Stimulated activated CD8-positive, alpha-beta memory T cell treated with anti-CD3 and anti-CD28 coated beads, Interleukin-15, amount 100 ng/mL, for 4 hours (primary cell): Measurements from ENCODE around the gene NFIX.

Experiments used
- DNase-seq, 2 donors: peaks; one replicate each; pipeline ENCODE4 v3.0.0-alpha.2; 2020; ENCODE audit warnings: low read depth in 2 of 2

The NFIX gene

GRCh38 chr19:13056052-13056660 is 60.9 kb downstream of the NFIX start:
- DNase-seq = no peak

GRCh38 chr19:13057147-13057572 is 61.9 kb downstream of the NFIX start:
- DNase-seq = no peak

GRCh38 chr19:13057744-13058143 is 62.5 kb downstream of the NFIX start:
- no peak for DNase-seq

GRCh38 chr19:13058951-13059660 is 63.8 kb downstream of the NFIX start:
- DNase-seq = no peak

DNA sequence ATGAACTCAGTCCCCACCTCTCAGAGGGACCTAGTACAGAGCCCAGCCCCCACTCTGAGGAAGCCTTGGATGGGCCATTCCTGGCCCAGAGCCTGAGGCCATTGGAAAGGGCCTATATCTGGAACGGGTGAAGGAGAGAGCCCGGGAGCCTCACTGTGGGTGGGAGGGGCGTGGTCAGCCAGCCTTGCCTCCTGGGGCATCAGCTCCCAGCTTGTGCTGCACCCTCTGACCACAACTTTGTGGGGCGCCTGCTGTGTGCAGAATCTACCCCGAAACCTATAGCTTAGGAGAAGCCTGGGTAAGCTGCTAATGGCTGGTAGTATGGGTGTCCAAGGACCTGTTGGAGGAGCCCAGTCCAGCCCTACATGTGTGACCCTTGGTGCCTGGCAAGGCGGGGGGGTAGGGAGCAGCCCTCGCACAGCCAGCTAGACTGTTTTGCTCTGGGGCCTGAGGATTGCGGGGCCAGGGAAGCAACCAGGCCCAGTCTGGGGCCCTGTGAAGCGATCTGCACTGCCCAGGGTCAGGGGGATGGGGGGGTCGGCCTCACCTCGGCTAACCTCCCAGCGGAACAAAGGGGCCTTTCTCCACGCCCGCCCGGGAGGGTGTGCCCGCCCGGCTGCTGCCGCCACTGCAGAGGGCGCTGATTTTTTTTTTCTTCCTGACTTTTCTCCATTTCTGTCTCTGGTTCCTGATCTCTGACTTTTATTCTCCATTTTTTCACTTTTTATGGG is 65.1 kb downstream of the NFIX start:
- DNase-seq = no peak

GRCh38 chr19:13060964-13061927 is 66.0 kb downstream of the NFIX start:
- DNase-seq = peak; percentile 39 to 48

- no peak for DNase-seq
Measured at GRCh38 chr19:13062317-13062716, 67.0 kb downstream of the NFIX start.

DNA sequence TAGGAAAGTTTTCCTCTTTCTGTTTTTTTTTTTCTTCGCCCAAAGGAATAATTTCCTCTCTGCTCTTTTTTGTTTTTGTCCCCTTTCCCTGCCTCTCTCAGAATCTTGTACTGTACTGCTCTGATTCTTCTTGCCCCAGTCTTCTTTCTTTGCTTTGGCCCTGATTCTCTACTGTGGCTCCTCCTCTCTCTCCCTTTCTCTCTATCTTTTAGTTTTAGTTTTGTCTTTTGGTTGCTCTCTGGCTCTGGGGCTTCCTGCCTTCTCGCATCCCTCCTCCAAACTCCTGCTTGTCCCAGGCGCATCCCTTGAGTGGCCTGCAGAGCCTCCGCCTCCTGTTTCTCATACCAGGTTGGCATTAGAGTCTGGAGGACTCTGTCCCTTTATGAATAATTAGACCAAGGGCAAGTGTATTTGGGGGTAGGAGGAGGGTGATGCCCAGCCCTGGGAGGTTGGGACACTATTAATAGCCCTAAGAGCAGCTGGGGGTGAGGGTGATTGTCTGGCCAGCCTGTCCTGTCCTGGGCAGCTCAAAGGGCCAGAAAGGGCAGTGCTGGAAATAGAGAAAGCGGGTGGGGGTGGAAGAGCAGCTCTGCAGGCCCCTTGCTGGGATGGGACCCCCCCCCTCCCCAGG is 68.3 kb downstream of the NFIX start:
- DNase-seq = no peak

DNA sequence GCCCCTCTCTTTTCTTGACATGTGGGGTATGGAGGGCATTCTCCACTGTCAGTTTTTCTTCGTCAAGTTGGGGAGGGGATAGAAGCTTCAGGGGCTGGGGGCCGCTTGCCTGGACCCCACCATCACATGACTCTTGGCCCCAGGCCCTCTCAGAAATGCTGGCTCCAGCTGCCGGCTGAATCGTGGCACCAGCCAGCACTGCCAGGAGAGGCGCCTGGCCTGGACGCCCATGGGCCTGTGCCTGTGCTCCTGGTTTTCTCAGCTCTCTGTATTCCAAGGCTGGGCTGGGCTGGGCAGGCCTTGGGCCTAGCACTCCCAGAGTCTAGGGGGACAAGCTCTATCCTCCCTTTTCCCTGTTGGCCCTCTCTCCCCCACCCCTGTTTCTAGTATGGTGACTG is 68.8 kb downstream of the NFIX start:
- DNase-seq = no peak

DNA sequence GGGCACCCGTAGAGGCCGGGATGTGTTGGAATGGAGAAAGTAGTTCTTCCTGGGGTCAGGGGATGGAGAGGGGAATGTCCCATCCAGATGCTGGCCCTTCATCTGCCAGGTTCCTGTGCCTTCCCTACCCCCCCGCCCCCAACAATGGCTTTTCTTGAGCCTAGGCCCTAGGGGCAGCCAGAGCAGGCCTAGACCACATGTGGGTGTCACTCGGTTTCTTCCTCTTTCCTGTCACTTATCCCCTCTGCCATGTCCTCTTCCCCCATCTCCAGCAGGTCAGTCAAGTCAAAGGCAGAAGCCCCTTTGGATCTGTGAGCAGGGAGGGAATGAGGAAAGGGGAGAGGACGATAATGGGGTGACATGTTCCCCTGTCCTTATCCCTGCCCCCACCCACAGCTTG is 71.0 kb downstream of the NFIX start:
- DNase-seq = no peak

- no peak for DNase-seq
Measured at GRCh38 chr19:13066933-13067807, 71.9 kb downstream of the NFIX start.

DNA sequence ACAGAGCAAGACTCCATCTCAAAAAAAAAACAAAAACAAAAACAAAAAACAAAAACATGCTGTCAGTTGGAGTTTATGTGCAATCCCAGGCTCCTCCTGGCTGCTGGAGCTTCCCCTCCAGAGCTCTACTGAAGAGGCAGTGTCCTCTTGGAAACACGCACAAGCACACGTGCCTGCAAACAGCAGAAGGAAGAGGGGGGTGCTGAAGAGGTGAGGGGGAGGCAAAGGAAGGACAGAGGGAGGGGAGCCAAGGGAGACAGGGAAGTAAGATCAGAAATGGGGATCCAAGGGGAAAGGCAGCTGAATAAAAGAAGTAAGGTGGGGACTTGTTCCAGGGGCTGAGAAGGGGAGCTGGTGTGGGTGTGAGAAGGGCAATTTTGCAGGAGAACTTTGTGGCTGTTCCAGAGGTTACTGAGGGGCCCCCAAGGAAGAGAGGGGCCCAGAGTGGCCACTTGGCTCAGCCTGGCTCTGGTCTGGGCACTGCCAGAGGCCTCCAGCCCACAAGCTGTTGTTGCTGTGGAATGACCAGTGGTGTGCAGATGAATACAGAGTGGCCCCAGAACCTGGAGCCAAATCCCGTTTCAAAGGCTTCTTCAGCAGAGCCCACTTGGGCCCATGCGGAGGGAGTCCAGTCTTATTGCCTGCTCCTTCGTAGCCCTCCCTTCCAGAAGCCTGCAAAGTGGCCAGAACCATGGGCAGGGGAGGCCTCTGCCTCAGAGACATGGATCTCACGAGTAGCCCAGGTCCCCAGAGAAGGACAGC is 73.0 kb downstream of the NFIX start:
- no peak for DNase-seq

- DNase-seq = no peak
Measured at GRCh38 chr19:13069415-13070359, 74.4 kb downstream of the NFIX start.

- DNase-seq = no peak
Measured at GRCh38 chr19:13070425-13071140, 75.3 kb downstream of the NFIX start.

DNA sequence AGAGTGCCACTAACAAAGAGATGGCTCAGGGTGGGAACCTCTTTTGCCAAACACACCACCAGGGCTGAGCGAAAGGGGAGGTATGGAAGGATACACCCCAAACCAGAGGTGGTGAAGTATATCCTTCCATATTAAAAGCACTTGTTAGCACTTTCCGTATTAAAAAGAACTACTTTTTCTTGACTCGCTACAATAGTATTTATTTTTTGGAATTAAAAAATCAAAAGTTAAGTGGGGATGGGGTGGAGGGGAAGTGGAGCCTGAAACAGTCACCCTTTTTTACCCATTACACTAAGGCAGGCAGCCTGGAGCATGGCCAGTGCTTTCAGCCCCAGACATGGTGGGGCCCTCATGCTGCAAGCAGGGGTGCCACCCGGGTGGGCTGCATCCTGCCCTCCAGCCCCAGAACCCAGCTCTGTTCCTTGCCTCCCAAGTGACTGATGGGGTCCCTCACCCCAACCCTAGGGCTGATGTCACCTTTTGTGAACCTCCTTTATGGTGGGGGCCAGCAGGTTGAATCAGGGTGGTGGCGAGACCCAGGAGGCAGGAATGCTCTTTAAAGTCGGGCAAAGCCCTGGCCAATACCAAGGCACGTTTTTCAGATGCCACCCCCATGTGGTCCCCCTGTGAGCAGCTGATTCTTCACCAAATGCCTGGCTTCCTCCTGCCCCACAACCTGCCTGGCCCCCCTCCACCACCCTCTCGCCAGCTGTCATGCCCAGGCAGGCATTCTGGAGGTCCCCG is 76.3 kb downstream of the NFIX start:
- no peak for DNase-seq

DNA sequence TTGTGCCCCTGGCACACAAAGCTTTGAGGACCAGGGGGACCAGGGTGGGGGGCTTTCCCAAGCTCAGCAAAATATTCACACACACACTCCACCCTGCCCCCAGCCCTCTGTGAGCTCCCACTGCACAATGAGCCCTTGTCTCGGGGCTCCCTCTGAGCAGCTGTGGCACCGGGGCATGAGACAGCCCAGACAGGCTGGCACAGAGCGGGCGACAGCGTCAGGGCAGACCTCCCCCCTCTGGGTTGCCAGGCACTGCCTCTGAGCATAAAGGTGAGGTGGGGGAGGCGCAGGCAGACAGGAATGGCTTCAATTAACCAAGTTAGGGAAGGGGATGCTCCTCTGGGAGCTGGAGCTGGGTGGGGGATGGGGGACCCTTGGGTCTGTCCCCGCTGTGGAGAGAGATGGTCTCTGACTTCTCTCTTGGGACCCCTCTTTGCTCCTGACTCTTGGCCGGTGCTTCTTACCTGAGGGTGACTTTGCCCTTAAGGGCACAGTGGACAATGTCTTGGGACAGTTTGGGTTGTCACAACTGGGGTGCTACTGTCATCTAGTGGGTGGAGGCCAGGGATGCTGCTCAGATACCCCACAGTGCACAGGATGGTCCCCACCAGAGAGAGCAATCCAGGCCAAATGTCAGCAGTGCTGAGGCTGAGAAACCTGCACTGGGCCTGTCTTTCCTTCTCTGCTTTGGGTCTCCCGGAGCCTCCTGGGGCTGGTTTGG is 77.1 kb downstream of the NFIX start:
- no peak for DNase-seq
